ENCODE results near the gene CEP55.
A peak's percentile ranks its signal among the peaks of the same experiment; 100 is the strongest.

Gene CEP55

GRCh38 chr10:93482145-93482834 lies 14.1 kb upstream of the CEP55 start, which contains the start of gene MYOF:
TSS of gene MYOF (minus strand) at chr10:93482334. CDS start at chr10:93482194, 140 bp downstream.
- Histone ChIP-seq H3K9me3 (ENCODE audit: control insufficient read depth in 2 of 2, low read length in 2 of 2) (no peaks in the 10 kb centered on the region), H3K27ac (ENCODE audit: low read depth in 2 of 2, low read length in 2 of 2) (peak within 1 kb of the TSS; percentile 80 to 88), H3K4me3 (ENCODE audit: low read length in 2 of 2) (peak within 1 kb of the TSS; percentile 64 to 91), H3K36me3 (ENCODE audit: control insufficient read depth in 2 of 2, insufficient read depth in 2 of 2, low read length in 2 of 2) (no peaks in the 10 kb centered on the region), H3K27me3 (ENCODE audit: control insufficient read depth in 2 of 2, insufficient read depth in 2 of 2, low read length in 2 of 2) (no peaks in the 10 kb centered on the region), H3K9ac (ENCODE audit: low read depth in 1 of 2, low read length in 2 of 2) (peak within 1 kb of the TSS; percentile 69 to 72), H3K4me1 (ENCODE audit: control insufficient read depth in 2 of 2, insufficient read depth in 2 of 2, low read length in 2 of 2) (peaks cover 6 to 7% of the 10 kb centered on the region in 2 donors)

DNA sequence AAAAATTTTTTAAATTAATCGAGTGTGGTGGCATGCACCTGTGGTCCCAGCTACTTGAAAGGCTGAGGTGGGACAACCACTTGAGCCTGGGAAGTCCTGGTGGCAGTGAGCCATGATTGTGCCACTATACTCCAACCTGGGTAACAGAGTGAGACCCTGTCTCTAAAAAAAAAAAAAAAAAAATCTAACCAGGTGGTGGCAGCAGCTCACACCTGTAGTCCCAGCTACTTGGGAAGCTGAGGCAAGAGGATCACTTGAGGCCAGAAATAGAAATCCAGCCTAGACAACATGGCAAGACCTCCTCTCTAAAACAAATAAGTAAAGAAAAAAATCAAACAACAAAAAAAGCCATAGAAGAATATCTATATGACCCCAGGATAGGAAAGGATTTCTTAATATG lies 10.7 kb upstream of the CEP55 start:
- H3K9me3 ChIP-seq (ENCODE audit: control insufficient read depth in 2 of 2, low read length in 2 of 2) = no peaks in the 10 kb centered on the region
- peaks cover 0 to 4% of the 10 kb centered on the region in 2 donors for H3K27me3 ChIP-seq (ENCODE audit: control insufficient read depth in 2 of 2, insufficient read depth in 2 of 2, low read length in 2 of 2)
- H3K27ac ChIP-seq (ENCODE audit: low read depth in 2 of 2, low read length in 2 of 2) = no peak overlapping the region
- no peaks in the 10 kb centered on the region for H3K36me3 ChIP-seq (ENCODE audit: control insufficient read depth in 2 of 2, insufficient read depth in 2 of 2, low read length in 2 of 2)
- peaks cover 1 to 6% of the 10 kb centered on the region in 2 donors for H3K4me1 ChIP-seq (ENCODE audit: control insufficient read depth in 2 of 2, insufficient read depth in 2 of 2, low read length in 2 of 2)
- H3K9ac ChIP-seq (ENCODE audit: low read depth in 1 of 2, low read length in 2 of 2) = no peak overlapping the region
- H3K4me3 ChIP-seq (ENCODE audit: low read length in 2 of 2) = no peak overlapping the region

GRCh38 chr10:93488956-93489528 lies 7.4 kb upstream of the CEP55 start:
- Histone ChIP-seq H3K4me3 (ENCODE audit: low read length in 2 of 2) (no peak overlapping the region), H3K4me1 (ENCODE audit: control insufficient read depth in 2 of 2, insufficient read depth in 2 of 2, low read length in 2 of 2) (no peaks in the 10 kb centered on the region), H3K27ac (ENCODE audit: low read depth in 2 of 2, low read length in 2 of 2) (no peak overlapping the region), H3K27me3 (ENCODE audit: control insufficient read depth in 2 of 2, insufficient read depth in 2 of 2, low read length in 2 of 2) (peaks cover 0 to 4% of the 10 kb centered on the region in 2 donors), H3K9ac (ENCODE audit: low read depth in 1 of 2, low read length in 2 of 2) (no peak overlapping the region), H3K9me3 (ENCODE audit: control insufficient read depth in 2 of 2, low read length in 2 of 2) (no peaks in the 10 kb centered on the region), H3K36me3 (ENCODE audit: control insufficient read depth in 2 of 2, insufficient read depth in 2 of 2, low read length in 2 of 2) (no peaks in the 10 kb centered on the region)

GRCh38 chr10:93491602-93492121 lies 4.8 kb upstream of the CEP55 start:
- no peaks in the 10 kb centered on the region for H3K9me3 ChIP-seq (ENCODE audit: control insufficient read depth in 2 of 2, low read length in 2 of 2)
- no peak overlapping the region for H3K27ac ChIP-seq (ENCODE audit: low read depth in 2 of 2, low read length in 2 of 2)
- H3K4me3 ChIP-seq (ENCODE audit: low read length in 2 of 2) = no peak overlapping the region
- H3K9ac ChIP-seq (ENCODE audit: low read depth in 1 of 2, low read length in 2 of 2) = no peak overlapping the region
- H3K4me1 ChIP-seq (ENCODE audit: control insufficient read depth in 2 of 2, insufficient read depth in 2 of 2, low read length in 2 of 2) = peaks cover 4% of the 10 kb centered on the region in 2 donors
- H3K36me3 ChIP-seq (ENCODE audit: control insufficient read depth in 2 of 2, insufficient read depth in 2 of 2, low read length in 2 of 2) = no peaks in the 10 kb centered on the region
- H3K27me3 ChIP-seq (ENCODE audit: control insufficient read depth in 2 of 2, insufficient read depth in 2 of 2, low read length in 2 of 2) = peaks cover 0 to 4% of the 10 kb centered on the region in 2 donors

DNA sequence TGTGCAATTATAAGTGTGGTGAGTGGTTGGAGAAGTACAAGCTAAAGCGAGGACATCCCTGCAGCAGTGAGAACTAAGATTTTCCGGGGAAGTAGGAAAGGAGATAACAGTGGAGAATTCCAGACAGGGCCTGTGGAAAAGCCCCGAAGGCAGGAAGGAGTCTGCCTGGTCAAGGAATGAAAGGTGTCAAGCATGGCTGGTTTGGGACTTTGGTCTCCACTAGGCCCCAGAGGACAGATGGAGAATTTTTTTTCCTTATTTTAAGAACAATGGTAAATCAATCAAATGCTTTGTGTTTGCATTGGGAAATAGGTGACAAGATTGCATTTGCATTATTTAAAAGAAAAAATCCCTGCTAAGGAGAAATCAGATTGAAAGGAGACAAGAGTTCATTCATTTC lies 3.2 kb upstream of the CEP55 start:
- no peaks in the 10 kb centered on the region for H3K9me3 ChIP-seq (ENCODE audit: control insufficient read depth in 2 of 2, low read length in 2 of 2)
- no peak overlapping the region for H3K27ac ChIP-seq (ENCODE audit: low read depth in 2 of 2, low read length in 2 of 2)
- peaks cover 4 to 8% of the 10 kb centered on the region in 2 donors for H3K4me1 ChIP-seq (ENCODE audit: control insufficient read depth in 2 of 2, insufficient read depth in 2 of 2, low read length in 2 of 2)
- H3K36me3 ChIP-seq (ENCODE audit: control insufficient read depth in 2 of 2, insufficient read depth in 2 of 2, low read length in 2 of 2) = no peaks in the 10 kb centered on the region
- peaks cover 0 to 2% of the 10 kb centered on the region in 2 donors for H3K27me3 ChIP-seq (ENCODE audit: control insufficient read depth in 2 of 2, insufficient read depth in 2 of 2, low read length in 2 of 2)
- H3K4me3 ChIP-seq (ENCODE audit: low read length in 2 of 2) = no peak overlapping the region
- H3K9ac ChIP-seq (ENCODE audit: low read depth in 1 of 2, low read length in 2 of 2) = no peak overlapping the region

- no peak overlapping the region for H3K4me3 ChIP-seq (ENCODE audit: low read length in 2 of 2)
- H3K27ac ChIP-seq (ENCODE audit: low read depth in 2 of 2, low read length in 2 of 2) = no peak overlapping the region
- no peaks in the 10 kb centered on the region for H3K27me3 ChIP-seq (ENCODE audit: control insufficient read depth in 2 of 2, insufficient read depth in 2 of 2, low read length in 2 of 2)
- no peak overlapping the region for H3K9ac ChIP-seq (ENCODE audit: low read depth in 1 of 2, low read length in 2 of 2)
- no peaks in the 10 kb centered on the region for H3K9me3 ChIP-seq (ENCODE audit: control insufficient read depth in 2 of 2, low read length in 2 of 2)
- peaks cover 4 to 8% of the 10 kb centered on the region in 2 donors for H3K4me1 ChIP-seq (ENCODE audit: control insufficient read depth in 2 of 2, insufficient read depth in 2 of 2, low read length in 2 of 2)
- H3K36me3 ChIP-seq (ENCODE audit: control insufficient read depth in 2 of 2, insufficient read depth in 2 of 2, low read length in 2 of 2) = no peaks in the 10 kb centered on the region
Measured at GRCh38 chr10:93494494-93494893, 1.9 kb upstream of the CEP55 start.

DNA sequence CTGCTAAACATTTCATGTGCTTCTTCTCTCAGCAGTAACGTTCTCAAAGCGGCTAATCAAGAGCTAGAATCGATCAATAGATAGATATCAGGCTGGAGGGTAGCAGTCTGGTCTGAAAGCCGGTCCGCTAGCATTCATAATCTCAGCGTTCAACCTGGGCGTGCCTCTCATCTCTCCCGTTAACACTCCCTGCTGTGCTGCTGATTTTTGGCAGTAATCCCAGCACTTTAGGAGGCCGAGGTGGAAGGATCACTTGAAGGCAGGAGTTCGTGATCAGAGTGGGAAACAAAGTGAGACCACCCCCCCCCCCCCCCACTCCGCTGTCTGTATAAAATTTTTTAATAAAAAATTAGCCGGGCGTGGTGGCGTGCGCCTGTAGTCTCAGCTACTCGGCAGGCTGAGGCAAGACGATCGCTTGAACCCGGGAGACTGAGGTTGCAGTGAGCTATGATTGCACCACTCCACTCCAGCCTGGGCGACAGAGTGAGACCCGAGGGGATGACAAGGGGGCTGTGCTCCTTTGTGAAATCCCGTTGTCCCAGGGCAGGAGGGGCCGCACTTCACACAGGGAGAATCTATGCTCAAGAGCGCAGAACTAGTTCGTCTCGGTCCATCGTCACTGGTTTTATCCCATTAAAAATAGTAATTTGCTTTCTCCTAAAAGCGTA lies 624 bp upstream of the CEP55 start:
- peak overlapping the region; percentile 82 to 93 for H3K4me3 ChIP-seq (ENCODE audit: low read length in 2 of 2)
- H3K36me3 ChIP-seq (ENCODE audit: control insufficient read depth in 2 of 2, insufficient read depth in 2 of 2, low read length in 2 of 2) = no peaks in the 10 kb centered on the region
- H3K9me3 ChIP-seq (ENCODE audit: control insufficient read depth in 2 of 2, low read length in 2 of 2) = no peaks in the 10 kb centered on the region
- peaks cover 4 to 8% of the 10 kb centered on the region in 2 donors for H3K4me1 ChIP-seq (ENCODE audit: control insufficient read depth in 2 of 2, insufficient read depth in 2 of 2, low read length in 2 of 2)
- no peaks in the 10 kb centered on the region for H3K27me3 ChIP-seq (ENCODE audit: control insufficient read depth in 2 of 2, insufficient read depth in 2 of 2, low read length in 2 of 2)
- peak overlapping the region in 1 of 2 donors; percentile 32 for H3K27ac ChIP-seq (ENCODE audit: low read depth in 2 of 2, low read length in 2 of 2)
- peak overlapping the region; percentile 53 to 63 for H3K9ac ChIP-seq (ENCODE audit: low read depth in 1 of 2, low read length in 2 of 2)

DNA sequence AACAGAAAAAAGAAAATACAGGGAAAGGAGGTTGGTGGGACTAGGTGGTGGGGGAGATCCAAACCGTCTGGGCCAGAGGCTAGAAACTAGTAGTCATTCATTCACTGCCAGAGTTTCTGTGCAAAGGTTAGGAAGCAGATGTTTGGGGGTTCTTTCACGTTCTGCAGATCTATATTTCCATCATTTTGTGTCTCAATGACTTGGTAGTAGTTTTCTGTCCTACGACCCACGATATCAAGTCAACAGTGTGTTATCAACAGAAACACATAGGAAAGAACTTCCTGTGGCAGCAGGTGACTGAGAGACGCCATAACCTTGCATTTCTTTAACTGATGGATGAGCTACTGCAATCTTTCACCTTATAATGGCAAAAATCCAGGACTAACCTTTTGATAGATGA lies 1.8 kb downstream of the CEP55 start:
- H3K4me1 ChIP-seq (ENCODE audit: control insufficient read depth in 2 of 2, insufficient read depth in 2 of 2, low read length in 2 of 2) = peaks cover 4 to 8% of the 10 kb centered on the region in 2 donors
- no peaks in the 10 kb centered on the region for H3K36me3 ChIP-seq (ENCODE audit: control insufficient read depth in 2 of 2, insufficient read depth in 2 of 2, low read length in 2 of 2)
- no peaks in the 10 kb centered on the region for H3K27me3 ChIP-seq (ENCODE audit: control insufficient read depth in 2 of 2, insufficient read depth in 2 of 2, low read length in 2 of 2)
- no peaks in the 10 kb centered on the region for H3K9me3 ChIP-seq (ENCODE audit: control insufficient read depth in 2 of 2, low read length in 2 of 2)
- H3K9ac ChIP-seq (ENCODE audit: low read depth in 1 of 2, low read length in 2 of 2) = no peak overlapping the region
- H3K4me3 ChIP-seq (ENCODE audit: low read length in 2 of 2) = no peak overlapping the region
- H3K27ac ChIP-seq (ENCODE audit: low read depth in 2 of 2, low read length in 2 of 2) = no peak overlapping the region

- Histone ChIP-seq H3K9ac (ENCODE audit: low read depth in 1 of 2, low read length in 2 of 2) (no peak overlapping the region), H3K27me3 (ENCODE audit: control insufficient read depth in 2 of 2, insufficient read depth in 2 of 2, low read length in 2 of 2) (no peaks in the 10 kb centered on the region), H3K4me3 (ENCODE audit: low read length in 2 of 2) (no peak overlapping the region), H3K9me3 (ENCODE audit: control insufficient read depth in 2 of 2, low read length in 2 of 2) (no peaks in the 10 kb centered on the region), H3K27ac (ENCODE audit: low read depth in 2 of 2, low read length in 2 of 2) (no peak overlapping the region), H3K36me3 (ENCODE audit: control insufficient read depth in 2 of 2, insufficient read depth in 2 of 2, low read length in 2 of 2) (no peaks in the 10 kb centered on the region), H3K4me1 (ENCODE audit: control insufficient read depth in 2 of 2, insufficient read depth in 2 of 2, low read length in 2 of 2) (peaks cover 0 to 4% of the 10 kb centered on the region in 2 donors)
Measured at GRCh38 chr10:93501650-93502049, 5.2 kb downstream of the CEP55 start.

DNA sequence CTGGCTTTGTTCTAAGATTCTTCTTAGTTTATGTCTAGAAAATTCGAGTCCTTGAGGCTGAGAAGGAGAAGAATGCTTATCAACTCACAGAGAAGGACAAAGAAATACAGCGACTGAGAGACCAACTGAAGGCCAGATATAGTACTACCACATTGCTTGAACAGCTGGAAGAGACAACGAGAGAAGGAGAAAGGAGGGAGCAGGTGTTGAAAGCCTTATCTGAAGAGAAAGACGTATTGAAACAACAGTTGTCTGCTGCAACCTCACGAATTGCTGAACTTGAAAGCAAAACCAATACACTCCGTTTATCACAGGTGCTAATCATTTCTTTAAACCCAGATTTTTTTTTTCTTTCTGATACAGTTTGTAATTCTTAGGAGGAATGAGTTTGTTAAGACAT lies 6.7 kb downstream of the CEP55 start:
- H3K9me3 ChIP-seq (ENCODE audit: control insufficient read depth in 2 of 2, low read length in 2 of 2) = no peaks in the 10 kb centered on the region
- no peaks in the 10 kb centered on the region for H3K27me3 ChIP-seq (ENCODE audit: control insufficient read depth in 2 of 2, insufficient read depth in 2 of 2, low read length in 2 of 2)
- H3K27ac ChIP-seq (ENCODE audit: low read depth in 2 of 2, low read length in 2 of 2) = no peak overlapping the region
- H3K4me3 ChIP-seq (ENCODE audit: low read length in 2 of 2) = no peak overlapping the region
- no peaks in the 10 kb centered on the region for H3K36me3 ChIP-seq (ENCODE audit: control insufficient read depth in 2 of 2, insufficient read depth in 2 of 2, low read length in 2 of 2)
- H3K4me1 ChIP-seq (ENCODE audit: control insufficient read depth in 2 of 2, insufficient read depth in 2 of 2, low read length in 2 of 2) = no peaks in the 10 kb centered on the region
- no peak overlapping the region for H3K9ac ChIP-seq (ENCODE audit: low read depth in 1 of 2, low read length in 2 of 2)

Data from mucosa of rectum (tissue), 2 donors.